HT-29 (cell line): Measurements from ENCODE around the gene ELL2. TPM values are rescaled to one million over a fixed set of nuclear protein-coding genes. Genes with fewer than 3 reads are reported as not detected.
"Not testable (repeated sequence)": the region's sequence is repeated elsewhere in the genome, so short reads cannot be mapped to it uniquely, and the experiment has no call there.

Experiments used
- DNase-seq: peaks from one replicate; pipeline ENCODE4 v3.0.0-alpha.2; 2015; ENCODE audit warnings: low spot score
- total RNA-seq: library from RNA; depleted of rRNA; stranded (reverse); fragments of >200 nt; shearing (Covaris generic); gene quantifications from 2 replicates; pipeline ENCODE4 v1.2.3, GENCODE V29; 2014

ELL2 gene
- total RNA-seq, 1 experiment from 2014 or later: 21.7 TPM

GRCh38 chr5:95907740-95908706 lies 53.6 kb downstream of the ELL2 start:
- no peak for DNase-seq

GRCh38 chr5:95907067-95907705 lies 54.5 kb downstream of the ELL2 start:
- DNase-seq: no peak

GRCh38 chr5:95906398-95906797 lies 55.3 kb downstream of the ELL2 start:
- not testable (repeated sequence) for DNase-seq

- no peak for DNase-seq
These were observed 56.8 kb downstream of the ELL2 start for GRCh38 chr5:95904827-95905226.

- DNase-seq: no peak
These were observed 57.8 kb downstream of the ELL2 start for GRCh38 chr5:95903838-95904237.

GRCh38 chr5:95901676-95902627 lies 59.7 kb downstream of the ELL2 start:
- no peak for DNase-seq

GRCh38 chr5:95900383-95900958 lies 61.2 kb downstream of the ELL2 start:
- DNase-seq: no peak

GRCh38 chr5:95899829-95900228 lies 61.8 kb downstream of the ELL2 start:
- no peak for DNase-seq

- DNase-seq: no peak
These were observed 62.6 kb downstream of the ELL2 start for GRCh38 chr5:95899006-95899405.

GRCh38 chr5:95895771-95896170 lies 65.9 kb downstream of the ELL2 start:
- DNase-seq: no peak

GRCh38 chr5:95895251-95895650 lies 66.4 kb downstream of the ELL2 start:
- DNase-seq: no peak

GRCh38 chr5:95892784-95893354 lies 68.8 kb downstream of the ELL2 start:
- DNase-seq: peak; percentile 67

GRCh38 chr5:95891499-95891898 lies 70.2 kb downstream of the ELL2 start:
- DNase-seq: no peak

GRCh38 chr5:95889076-95889475 lies 72.6 kb downstream of the ELL2 start:
- DNase-seq: no peak

- DNase-seq: no peak
These were observed 73.7 kb downstream of the ELL2 start for GRCh38 chr5:95887977-95888376.

GRCh38 chr5:95886340-95887044 lies 75.2 kb downstream of the ELL2 start:
- no peak for DNase-seq

GRCh38 chr5:95884511-95884910 lies 77.1 kb downstream of the ELL2 start:
- DNase-seq: no peak

- DNase-seq: peak; percentile 36
These were observed 77.7 kb downstream of the ELL2 start for GRCh38 chr5:95884017-95884325.

- DNase-seq: no peak
These were observed 78.2 kb downstream of the ELL2 start for GRCh38 chr5:95883185-95884016.

GRCh38 chr5:95881833-95882232 lies 79.8 kb downstream of the ELL2 start:
- DNase-seq: no peak
